ENCODE results near the gene PTGES3. TPM values are rescaled to one million over a fixed set of nuclear protein-coding genes. Genes with fewer than 3 reads are reported as not detected.
A peak's percentile ranks its signal among the peaks of the same experiment; 100 is the strongest.
"Not testable (repeated sequence)": the region's sequence is repeated elsewhere in the genome, so short reads cannot be mapped to it uniquely, and the experiment has no call there.

PTGES3 gene
- total RNA-seq, 1 experiment from 2014 or later: 322 TPM

GRCh38 chr12:56657416-56658379, 30.4 kb downstream of the PTGES3 start:
- H3K4me1 ChIP-seq (replicated peaks; ENCODE audit: insufficient read depth): peaks cover 31% of the 10 kb centered on the region
- intact Hi-C loops (cut with micrococcal nuclease; ENCODE audit: unreplicated experiment): no loop called here
- no peak for DNase-seq
- no peak overlapping the region for H2AFZ ChIP-seq
- H3K79me2 ChIP-seq (ENCODE audit: low read depth): no peaks in the 10 kb centered on the region
- no peaks in the 10 kb centered on the region for H3K36me3 ChIP-seq (ENCODE audit: low read depth)
- no peak overlapping the region for H3K4me2 ChIP-seq
- no peaks in the 10 kb centered on the region for H3K9me2 ChIP-seq (ENCODE audit: insufficient read depth)
- TF ChIP-seq EZH2 (IDR thresholded peaks at IDR 0.05; ENCODE audit: low read depth): no peak
- TF ChIP-seq CTCF (conservative IDR thresholded peaks at IDR 0.05): no peak
- CTCF ChIA-PET: interaction anchor here (0.6 kb wide), 1 partner anchor 156 kb away, joined by 7 read pairs; no protein-coding TSS in a partner anchor
- H3K9me3 ChIP-seq (ENCODE audit: insufficient read depth, low read depth): 0 out of 2 replicates have a peak, but pooled peaks cover 3% of the 10 kb centered on the region
- H3K27ac ChIP-seq: no peak overlapping the region
- H3K4me3 ChIP-seq: no peak overlapping the region
- no peaks in the 10 kb centered on the region for H4K20me1 ChIP-seq (ENCODE audit: insufficient read depth)
- H3F3A ChIP-seq (ENCODE audit: insufficient read depth, low read depth): peaks cover 49% of the 10 kb centered on the region
- H3K27me3 ChIP-seq (ENCODE audit: insufficient read depth, low read depth): no peaks in the 10 kb centered on the region
- no TSS peak for BruUV-seq (replicated peaks)
- POLR2A ChIA-PET (ENCODE audit: unreplicated experiment): interaction anchor here (0.7 kb wide), 2 partner anchors 11 to 30 kb away, joined by 18 to 20 read pairs; no protein-coding TSS in a partner anchor

- H3K36me3 ChIP-seq (ENCODE audit: low read depth); H4K20me1 ChIP-seq (ENCODE audit: insufficient read depth); H3K79me2 ChIP-seq (ENCODE audit: low read depth); DNase-seq; POLR2A ChIA-PET (ENCODE audit: unreplicated experiment); H3K9me3 ChIP-seq (ENCODE audit: insufficient read depth, low read depth); H3K4me3 ChIP-seq; H3K4me1 ChIP-seq (replicated peaks; ENCODE audit: insufficient read depth); H3K9me2 ChIP-seq (ENCODE audit: insufficient read depth); CTCF ChIA-PET; H3K27ac ChIP-seq; H3K4me2 ChIP-seq; H3K27me3 ChIP-seq (ENCODE audit: insufficient read depth, low read depth); BruUV-seq (replicated peaks); H2AFZ ChIP-seq; intact Hi-C loops (cut with micrococcal nuclease; ENCODE audit: unreplicated experiment): not testable (repeated sequence)
- peaks cover 15% of the 10 kb centered on the region for H3F3A ChIP-seq (ENCODE audit: insufficient read depth, low read depth)
These were observed 34.3 kb downstream of the PTGES3 start for GRCh38 chr12:56653781-56654180.

GRCh38 chr12:56648023-56648422, 40.1 kb downstream of the PTGES3 start:
- BruUV-seq (replicated peaks); DNase-seq; H3K4me3 ChIP-seq; H3K9me3 ChIP-seq (ENCODE audit: insufficient read depth, low read depth); H3K9me2 ChIP-seq (ENCODE audit: insufficient read depth); H3K27ac ChIP-seq; CTCF ChIA-PET; intact Hi-C loops (cut with micrococcal nuclease; ENCODE audit: unreplicated experiment); H3K4me2 ChIP-seq; H2AFZ ChIP-seq; POLR2A ChIA-PET (ENCODE audit: unreplicated experiment); H3K27me3 ChIP-seq (ENCODE audit: insufficient read depth, low read depth): not testable (repeated sequence)
- Histone ChIP-seq H3K79me2 (ENCODE audit: low read depth) (peaks cover 28% of the 10 kb centered on the region), H4K20me1 (ENCODE audit: insufficient read depth) (peaks cover 18% of the 10 kb centered on the region), H3K4me1 (replicated peaks; ENCODE audit: insufficient read depth) (peaks cover 18% of the 10 kb centered on the region), H3K36me3 (ENCODE audit: low read depth) (peaks cover 18% of the 10 kb centered on the region), H3F3A (ENCODE audit: insufficient read depth, low read depth) (peaks cover 14% of the 10 kb centered on the region)

- peak; percentile 94 to 99 for DNase-seq
- Histone ChIP-seq H3K9me2 (ENCODE audit: insufficient read depth) (no peaks in the 10 kb centered on the region), H4K20me1 (ENCODE audit: insufficient read depth) (peaks cover 30% of the 10 kb centered on the region), H3K27me3 (ENCODE audit: insufficient read depth, low read depth) (no peaks in the 10 kb centered on the region), H3K4me2 (peak within 1 kb of the TSS; percentile 89), H3K4me3 (peak within 1 kb of the TSS; percentile 94), H3K4me1 (replicated peaks; ENCODE audit: insufficient read depth) (peaks cover 18% of the 10 kb centered on the region), H3K79me2 (ENCODE audit: low read depth) (peaks cover 44% of the 10 kb centered on the region), H3K9me3 (ENCODE audit: insufficient read depth, low read depth) (no peaks in the 10 kb centered on the region), H3F3A (ENCODE audit: insufficient read depth, low read depth) (peaks cover 30% of the 10 kb centered on the region), H3K27ac (peak within 1 kb of the TSS; percentile 61), H3K36me3 (ENCODE audit: low read depth) (peaks cover 31% of the 10 kb centered on the region), H2AFZ (peak within 1 kb of the TSS; percentile 77)
- no TSS peak for BruUV-seq (replicated peaks)
- no peak for TF ChIP-seq CTCF (conservative IDR thresholded peaks at IDR 0.05)
- TF ChIP-seq EZH2 (IDR thresholded peaks at IDR 0.05; ENCODE audit: low read depth): no peak
- ChIA-PET POLR2A (ENCODE audit: unreplicated experiment) (interaction anchor here (0.6 to 0.7 kb wide), 3 partner anchors 9 to 40 kb away, joined by 3 read pairs; no protein-coding TSS in a partner anchor), CTCF (interaction anchor here (0.9 kb wide), 1 partner anchor 9 kb away, joined by 5 read pairs; no protein-coding TSS in a partner anchor)
- intact Hi-C loops (cut with micrococcal nuclease; ENCODE audit: unreplicated experiment): loop anchor here (1.0 to 2.0 kb wide), 2 partner anchors 14 to 43 kb away; partner anchors contain the start of gene PTGES3
These were observed 42.2 kb downstream of the PTGES3 start, which contains the start of gene ATP5F1B for GRCh38 chr12:56645717-56646446. Gene ATP5F1B, minus strand, starts transcription at chr12:56645984. Its CDS starts 21 bp downstream, at chr12:56645963.
